Endothelial cell of umbilical vein (primary cell): ENCODE measurements around the gene EREG. TPM values are rescaled to one million over a fixed set of nuclear protein-coding genes. Genes with fewer than 3 reads are reported as not detected.

Experiments
- BruUV-seq: library from RNA; stranded (reverse); fragments of 400-500 nt; replicated peaks from 2 replicates; lab custom pipeline; 2021; lab: Mats Ljungman, UMichigan
- CTCF ChIA-PET: fragments of 300-600, 350-600 bp; sonication (Branson Sonifier 250); formaldehyde crosslinking; loops from one replicate; lab custom pipeline; 2021; ENCODE audit warnings: antibody characterized with exemption, inconsistent platforms; lab: Charles Lee
- POLR2A ChIA-PET: fragments of 300-600, 350-600 bp; sonication (Branson Sonifier 250); formaldehyde crosslinking; loops from one replicate; lab custom pipeline; 2021; ENCODE audit warnings: antibody characterized with exemption, inconsistent platforms; lab: Charles Lee
- DNase-seq: peaks from one replicate; pipeline ENCODE4 v3.0.0-alpha.2; 2011; ENCODE audit warnings: low read depth, low spot score
- FAIRE-seq: peaks from 2 replicates; lab custom pipeline; 2011; peaks lifted over from hg19 to GRCh38; lab: Jason Lieb, UNC
- H2AFZ ChIP-seq: 2 replicates; pipeline ENCODE4 v1.6.0; 2012; ENCODE audit warnings: low read depth, low read length, control low read depth, inconsistent platforms
- H3K27ac ChIP-seq: 2 replicates; pipeline ENCODE4 v1.5.1; 2011; ENCODE audit warnings: low read depth, mild to moderate bottlenecking, control low read depth, low read length, moderate library complexity; ENCODE audit not compliant: insufficient read depth
- H3K27me3 ChIP-seq, 2 experiments: 2 replicates each; pipeline versions ENCODE4 v1.6.0 to v1.6.1; 2011; ENCODE audit warnings: low read length in 2 of 2, mixed read lengths in 1 of 2; ENCODE audit not compliant: control insufficient read depth in 2 of 2, insufficient read depth in 2 of 2
- H3K36me3 ChIP-seq, 2 experiments: 2 replicates in 1 of 2; 3 replicates in 1 of 2; pipeline ENCODE4 v1.5.1; 2011; ENCODE audit warnings: low read length in 2 of 2, mild to moderate bottlenecking in 1 of 2, moderate library complexity in 1 of 2; ENCODE audit not compliant: control insufficient read depth in 2 of 2, insufficient read depth in 2 of 2; ENCODE audit errors: extremely low read depth in 1 of 2
- H3K4me1 ChIP-seq: 3 replicates; pipeline ENCODE4 v1.5.1; 2011; ENCODE audit warnings: mild to moderate bottlenecking, low read length; ENCODE audit not compliant: control insufficient read depth, insufficient read depth; ENCODE audit errors: extremely low read depth
- H3K4me2 ChIP-seq: 2 replicates; pipeline ENCODE4 v1.6.1; 2011; ENCODE audit warnings: low read length, control low read depth, mixed read lengths; ENCODE audit not compliant: insufficient read depth
- H3K4me3 ChIP-seq, 3 experiments: fragments of 200-600 bp in 1 of 3; sonication (generic), shearing (Covaris generic) in 1 of 3; replicated peaks in 1 of 3; 2 replicates each; pipeline ENCODE4 v1.5.1; 2011 to 2016; ENCODE audit warnings: control low read depth in 3 of 3, low read length in 3 of 3, mild to moderate bottlenecking in 2 of 3, inconsistent platforms in 1 of 3, low read depth in 1 of 3, moderate library complexity in 1 of 3; ENCODE audit not compliant: insufficient read depth in 1 of 3
- H3K79me2 ChIP-seq: 2 replicates; pipeline ENCODE4 v1.6.0; 2012; ENCODE audit warnings: low read length, inconsistent platforms; ENCODE audit not compliant: control insufficient read depth, insufficient read depth
- H3K9ac ChIP-seq: replicated peaks from 2 replicates; pipeline ENCODE3; 2011; ENCODE audit warnings: low read length, control low read depth; ENCODE audit not compliant: insufficient read depth; ENCODE audit errors: extremely low read depth
- H3K9me1 ChIP-seq: replicated peaks from 3 replicates; pipeline ENCODE4 v1.6.0; 2011; ENCODE audit warnings: mild to moderate bottlenecking, low read length; ENCODE audit not compliant: control insufficient read depth, insufficient read depth; ENCODE audit errors: extremely low read depth
- H3K9me3 ChIP-seq: replicated peaks from 2 replicates; pipeline ENCODE4 v1.5.1; 2012; ENCODE audit warnings: low read length, inconsistent platforms; ENCODE audit not compliant: control insufficient read depth, insufficient read depth
- H4K20me1 ChIP-seq: replicated peaks from 2 replicates; pipeline ENCODE3; 2011; ENCODE audit warnings: mild to moderate bottlenecking, low read length; ENCODE audit not compliant: control insufficient read depth, insufficient read depth; ENCODE audit errors: extremely low read depth
- CTCF ChIP-seq, 2 donors: IDR thresholded peaks; 1 replicate in 1 of 2; 2 replicates in 1 of 2; pipeline ENCODE4 v1.5.1; 2011; ENCODE audit warnings: low read length in 2 of 2, mild to moderate bottlenecking in 2 of 2, moderate library complexity in 2 of 2, control low read depth in 1 of 2, inconsistent platforms in 1 of 2, low read depth in 1 of 2; ENCODE audit not compliant: insufficient read depth in 1 of 2; ENCODE audit errors: extremely low read depth in 1 of 2
- EZH2 ChIP-seq: IDR thresholded peaks from 2 replicates; pipeline ENCODE4 v1.6.1; 2012; ENCODE audit warnings: borderline replicate concordance, low read depth, mild to moderate bottlenecking, moderate library complexity, low read length, inconsistent platforms; ENCODE audit not compliant: severe bottlenecking
- FOS ChIP-seq: IDR thresholded peaks from 2 replicates; pipeline ENCODE4 v1.6.1; 2011; ENCODE audit warnings: mild to moderate bottlenecking, low read length, moderate library complexity, borderline replicate concordance; ENCODE audit not compliant: insufficient read depth
- GATA2 ChIP-seq: IDR thresholded peaks from 2 replicates; pipeline ENCODE4 v1.7.0; 2011; ENCODE audit warnings: low read depth, mild to moderate bottlenecking, moderate library complexity, mixed read lengths, low read length; ENCODE audit not compliant: insufficient read length, insufficient read depth
- JUN ChIP-seq: IDR thresholded peaks from 2 replicates; pipeline ENCODE4 v1.6.1; 2011; ENCODE audit warnings: borderline replicate concordance, low read depth; ENCODE audit not compliant: insufficient read length, insufficient read depth
- MYC ChIP-seq: IDR thresholded peaks from one replicate; pipeline ENCODE4 v1.6.1; 2011; ENCODE audit warnings: mild to moderate bottlenecking, low read depth, low read length
- POLR2A ChIP-seq: IDR thresholded peaks from 2 replicates; pipeline ENCODE4 v1.6.1; 2012; ENCODE audit warnings: low read depth, mild to moderate bottlenecking, control low read depth, low read length
- POLR2AphosphoS5 ChIP-seq: IDR thresholded peaks from 2 replicates; pipeline ENCODE4 v1.6.1; 2012; ENCODE audit warnings: low read depth, mild to moderate bottlenecking, control low read depth, low read length, moderate library complexity; ENCODE audit not compliant: insufficient read depth
- dilution Hi-C: fragments of 300-500 bp; cut with MboI; formaldehyde crosslinking; loops from one replicate; pipeline ENCODE4 v1.15.0; 2019; ENCODE audit warnings: low sequenced_read_pairs; ENCODE audit not compliant: extremely low pct_ligation_motif_present
- intact Hi-C: fragments of 100-400 bp; cut with micrococcal nuclease; formaldehyde crosslinking; loops from one replicate; pipeline ENCODE4 v1.10.0; 2022
- polyA plus RNA-seq, 4 experiments: library from polyadenylated mRNA; depleted of rRNA in 3 of 4; stranded (reverse) in 3 of 4; unstranded in 1 of 4; fragments of >200 nt; gene quantifications; 2 replicates each; pipeline versions ENCODE4 v1.2.1 to v1.2.3, GENCODE V29; 2011 to 2012; ENCODE audit warnings: missing spikeins in 1 of 4
- total RNA-seq: library from RNA; stranded (reverse); gene quantifications from 2 replicates; pipeline ENCODE4 v1.2.3, GENCODE V29; 2021
- TF ChIP-seq, protein P1 (sequence below): IDR thresholded peaks from 2 replicates; pipeline ENCODE4 v1.6.1; 2011; ENCODE audit not compliant: insufficient read depth, insufficient read length

Gene EREG
- total and polyA plus RNA-seq, 2 donors (not counting 3 experiments of a cell fraction or from before 2014, with no cell fraction given): not detected

DNA sequence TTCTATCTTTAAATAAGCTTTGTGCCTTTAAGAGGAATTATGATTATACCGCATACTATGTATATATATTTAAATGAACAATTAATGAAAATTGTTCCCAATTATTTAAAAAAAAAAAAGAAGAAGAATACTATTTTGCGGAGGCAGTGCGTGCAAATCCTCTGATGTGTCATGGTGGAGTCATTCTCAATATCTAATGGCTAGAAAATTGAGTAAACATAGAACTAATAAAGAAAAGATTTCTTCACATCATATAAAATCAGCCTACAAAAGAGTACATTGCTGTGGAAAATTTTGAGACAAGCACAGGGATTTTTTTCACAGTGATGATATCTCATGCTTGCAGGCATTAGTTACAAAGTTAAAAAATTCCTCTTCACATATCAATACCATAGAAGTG is 2.6 kb upstream of the EREG start:
- ChIA-PET CTCF (no interaction called here), POLR2A (no interaction called here)
- Histone ChIP-seq H2AFZ (no peak overlapping the region), H3K4me1 (no peaks in the 10 kb centered on the region), H3K4me3 (no peak overlapping the region), H3K27ac (no peak overlapping the region), H3K4me2 (no peak overlapping the region), H3K36me3 (no peaks in the 10 kb centered on the region), H3K27me3 (no peaks in the 10 kb centered on the region), H3K9me3 (no peaks in the 10 kb centered on the region), H3K79me2 (no peaks in the 10 kb centered on the region), H4K20me1 (no peaks in the 10 kb centered on the region), H3K9me1 (no peaks in the 10 kb centered on the region), H3K9ac (no peak overlapping the region)
- dilution Hi-C loops (no loop called here), intact Hi-C loops (no loop called here)
- BruUV-seq: no TSS peak
- FAIRE-seq (no peak), DNase-seq (no peak)
- TF ChIP-seq MYC (no peak), CTCF (IDR thresholded peaks at IDR 0.05; ENCODE audit: extremely low read depth in 1 of 2, insufficient read depth in 1 of 2, low read depth in 1 of 2, low read length in 2 of 2) (no peak), POLR2A (no peak), GATA2 (no peak), JUN (no peak), EZH2 (no peak), POLR2AphosphoS5 (no peak), FOS (no peak)
- TF ChIP-seq, protein P1, sequence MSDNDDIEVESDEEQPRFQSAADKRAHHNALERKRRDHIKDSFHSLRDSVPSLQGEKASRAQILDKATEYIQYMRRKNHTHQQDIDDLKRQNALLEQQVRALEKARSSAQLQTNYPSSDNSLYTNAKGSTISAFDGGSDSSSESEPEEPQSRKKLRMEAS: no peak
